ENCODE results near the gene DNAJC8.
A peak's percentile ranks its signal among the peaks of the same experiment; 100 is the strongest.

DNAJC8 gene

GRCh38 chr1:28200234-28200873 lies 32.5 kb downstream of the DNAJC8 start:
- DNase-seq (ENCODE audit: low read depth in 2 of 2), result no peak

- DNase-seq (ENCODE audit: low read depth in 2 of 2), result peak in 1 of 2 donors; percentile 38
Observed at GRCh38 chr1:28199328-28200233, 33.2 kb downstream of the DNAJC8 start.

GRCh38 chr1:28197682-28198415 lies 35.0 kb downstream of the DNAJC8 start:
- no peak for DNase-seq (ENCODE audit: low read depth in 2 of 2)

- no peak for DNase-seq (ENCODE audit: low read depth in 2 of 2)
Observed at GRCh38 chr1:28196330-28196729, 36.5 kb downstream of the DNAJC8 start.

- no peak for DNase-seq (ENCODE audit: low read depth in 2 of 2)
Observed at GRCh38 chr1:28195780-28196179, 37.0 kb downstream of the DNAJC8 start.

GRCh38 chr1:28194326-28195035 lies 38.3 kb downstream of the DNAJC8 start:
- DNase-seq (ENCODE audit: low read depth in 2 of 2), result no peak

- DNase-seq (ENCODE audit: low read depth in 2 of 2), result no peak
Observed at GRCh38 chr1:28193701-28194161, 39.1 kb downstream of the DNAJC8 start.

GRCh38 chr1:28190996-28191645 lies 41.7 kb downstream of the DNAJC8 start:
- DNase-seq (ENCODE audit: low read depth in 2 of 2), result no peak

- no peak for DNase-seq (ENCODE audit: low read depth in 2 of 2)
Observed at GRCh38 chr1:28190337-28190979, 42.4 kb downstream of the DNAJC8 start.

- DNase-seq (ENCODE audit: low read depth in 2 of 2), result no peak
Observed at GRCh38 chr1:28185071-28185470, 47.8 kb downstream of the DNAJC8 start.

- DNase-seq (ENCODE audit: low read depth in 2 of 2), result no peak
Observed at GRCh38 chr1:28180306-28181305, 52.2 kb downstream of the DNAJC8 start.

- no peak for DNase-seq (ENCODE audit: low read depth in 2 of 2)
Observed at GRCh38 chr1:28178690-28179485, 53.9 kb downstream of the DNAJC8 start.

GRCh38 chr1:28176492-28177470 lies 56.0 kb downstream of the DNAJC8 start, which contains the start of gene PTAFR:
PTAFR (minus strand) TSS chr1:28176690; CDS start chr1:28151021, 25,669 bp downstream.
- no peak for DNase-seq (ENCODE audit: low read depth in 2 of 2)

- DNase-seq (ENCODE audit: low read depth in 2 of 2), result no peak
Observed at GRCh38 chr1:28175955-28176485, 56.8 kb downstream of the DNAJC8 start.

GRCh38 chr1:28173980-28174297 lies 58.9 kb downstream of the DNAJC8 start:
- DNase-seq (ENCODE audit: low read depth in 2 of 2), result no peak

- DNase-seq (ENCODE audit: low read depth in 2 of 2), result no peak
Observed at GRCh38 chr1:28173151-28173979, 59.5 kb downstream of the DNAJC8 start.
